ENCODE measurements around the gene BTBD18.
A peak's percentile ranks its signal among the peaks of the same experiment; 100 is the strongest.

Gene BTBD18

DNA sequence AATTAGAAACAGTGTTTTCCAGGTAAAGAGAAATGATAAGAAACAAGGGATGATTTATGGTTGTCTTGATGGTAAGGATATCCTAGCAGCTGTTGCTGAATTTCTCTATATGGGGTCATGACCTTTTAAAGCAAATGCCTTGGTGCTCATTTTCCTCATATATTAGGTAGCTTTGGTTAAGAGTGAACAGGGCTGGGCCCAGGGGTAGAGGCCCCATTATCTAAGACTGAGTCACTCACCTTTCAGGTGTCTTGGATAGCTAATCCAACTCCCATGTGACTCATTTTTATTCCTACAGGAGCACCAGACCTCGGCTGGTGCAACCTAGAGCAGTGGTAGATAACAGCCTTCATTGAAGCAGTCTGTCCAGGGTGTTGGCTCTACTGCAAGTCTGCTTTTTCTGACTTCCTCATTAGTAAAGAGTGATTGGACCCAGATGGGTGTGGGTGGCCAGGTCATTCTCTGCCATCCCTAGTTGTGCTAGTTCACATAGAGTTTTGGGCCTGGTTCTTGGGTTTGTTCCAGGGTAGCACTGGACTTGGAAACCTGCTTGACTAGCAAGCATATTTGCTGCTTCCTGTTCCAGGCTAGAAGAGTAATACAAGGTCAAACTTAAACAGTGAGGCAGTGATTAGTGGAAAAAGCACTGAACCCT, 47.4 kb upstream of the BTBD18 start:
- H3K27ac ChIP-seq (ENCODE audit: low read depth, low read length): no peak overlapping the region
- peak overlapping the region; percentile 42 for H2AFZ ChIP-seq (ENCODE audit: low read depth, low read length, severe bottlenecking)
- no peak overlapping the region for H3K4me2 ChIP-seq (ENCODE audit: low read depth, low read length, poor library complexity, severe bottlenecking)
- no peak overlapping the region for H3K9ac ChIP-seq (ENCODE audit: low read length)
- no peaks in the 10 kb centered on the region for H3K79me2 ChIP-seq (ENCODE audit: insufficient read depth, low read length)
- H3K4me3 ChIP-seq (ENCODE audit: insufficient read depth, low read length, poor library complexity, severe bottlenecking): no peak overlapping the region
- H3K36me3 ChIP-seq (ENCODE audit: low read length): no peaks in the 10 kb centered on the region
- TF ChIP-seq, protein P1, sequence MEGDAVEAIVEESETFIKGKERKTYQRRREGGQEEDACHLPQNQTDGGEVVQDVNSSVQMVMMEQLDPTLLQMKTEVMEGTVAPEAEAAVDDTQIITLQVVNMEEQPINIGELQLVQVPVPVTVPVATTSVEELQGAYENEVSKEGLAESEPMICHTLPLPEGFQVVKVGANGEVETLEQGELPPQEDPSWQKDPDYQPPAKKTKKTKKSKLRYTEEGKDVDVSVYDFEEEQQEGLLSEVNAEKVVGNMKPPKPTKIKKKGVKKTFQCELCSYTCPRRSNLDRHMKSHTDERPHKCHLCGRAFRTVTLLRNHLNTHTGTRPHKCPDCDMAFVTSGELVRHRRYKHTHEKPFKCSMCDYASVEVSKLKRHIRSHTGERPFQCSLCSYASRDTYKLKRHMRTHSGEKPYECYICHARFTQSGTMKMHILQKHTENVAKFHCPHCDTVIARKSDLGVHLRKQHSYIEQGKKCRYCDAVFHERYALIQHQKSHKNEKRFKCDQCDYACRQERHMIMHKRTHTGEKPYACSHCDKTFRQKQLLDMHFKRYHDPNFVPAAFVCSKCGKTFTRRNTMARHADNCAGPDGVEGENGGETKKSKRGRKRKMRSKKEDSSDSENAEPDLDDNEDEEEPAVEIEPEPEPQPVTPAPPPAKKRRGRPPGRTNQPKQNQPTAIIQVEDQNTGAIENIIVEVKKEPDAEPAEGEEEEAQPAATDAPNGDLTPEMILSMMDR (IDR thresholded peaks at IDR 0.05; ENCODE audit: insufficient read depth, low read length, poor library complexity, severe bottlenecking): no peak
- TF ChIP-seq EZH2phosphoT487 (conservative IDR thresholded peaks at IDR 0.05; ENCODE audit: low read length): no peak
- H3K27me3 ChIP-seq (ENCODE audit: low read length): no peaks in the 10 kb centered on the region
- no peaks in the 10 kb centered on the region for H3K9me2 ChIP-seq (replicated peaks; ENCODE audit: insufficient read depth, low read length)
- no peaks in the 10 kb centered on the region for H4K20me1 ChIP-seq (ENCODE audit: low read depth, low read length)
- H3K9me3 ChIP-seq (ENCODE audit: insufficient read depth, low read length): no peaks in the 10 kb centered on the region
- no peaks in the 10 kb centered on the region for H3F3A ChIP-seq (ENCODE audit: insufficient read depth)

DNA sequence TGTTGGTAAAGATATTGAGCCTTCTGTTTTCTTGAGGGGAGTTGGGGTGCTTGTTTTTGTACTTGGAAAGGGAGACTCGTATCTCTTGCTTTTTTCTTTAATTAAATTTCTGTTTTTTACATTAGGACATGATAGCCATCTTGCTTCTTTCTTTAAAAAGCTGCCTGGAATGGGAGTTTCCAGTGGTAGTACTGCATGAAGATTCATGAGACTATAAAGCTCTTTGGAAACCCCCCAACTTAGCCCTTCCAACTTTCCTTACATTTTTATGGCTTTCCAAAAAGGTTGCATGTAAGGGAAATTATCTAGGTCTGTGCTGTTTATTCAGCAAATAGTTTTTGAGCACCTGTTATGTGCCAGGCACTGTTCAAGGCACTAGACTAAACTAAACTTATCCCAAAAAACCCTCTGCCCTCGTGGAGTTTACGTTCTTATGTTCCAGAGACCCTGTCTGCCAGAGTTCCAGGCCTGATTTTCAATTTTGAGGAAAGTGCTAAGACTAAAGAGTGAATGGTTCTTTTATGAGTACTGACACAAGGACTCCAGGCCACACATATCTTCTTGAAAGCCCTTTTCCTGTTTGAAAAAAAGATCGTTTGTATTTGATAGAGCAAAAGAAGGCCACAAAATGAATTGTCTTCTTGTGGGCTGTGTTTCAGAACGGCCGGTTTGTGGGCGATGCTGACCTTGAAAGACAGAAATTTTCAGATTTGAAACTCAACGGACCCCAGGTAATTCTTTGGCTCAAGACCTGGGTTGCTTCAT, 41.9 kb upstream of the BTBD18 start:
- H3K79me2 ChIP-seq (ENCODE audit: insufficient read depth, low read length): no peaks in the 10 kb centered on the region

DNA sequence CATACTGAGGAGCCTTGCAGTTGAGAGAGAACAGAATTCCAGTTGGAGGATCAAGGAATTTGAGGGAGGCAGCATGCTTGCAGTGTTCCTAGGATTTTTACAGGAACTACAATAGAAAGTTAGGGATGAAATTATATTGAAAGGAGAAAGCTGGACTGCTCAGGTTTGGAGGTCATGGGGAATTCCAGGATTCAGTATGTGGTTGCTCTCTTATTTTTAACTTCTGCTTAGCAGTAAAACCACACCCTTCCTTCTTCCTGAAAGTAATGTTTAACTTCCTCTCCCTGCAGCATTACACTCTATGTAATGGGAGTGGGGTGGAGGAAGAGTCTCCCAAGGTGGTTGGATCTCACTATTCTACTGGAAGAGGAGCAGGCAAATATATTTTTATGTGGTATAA, 41.3 kb upstream of the BTBD18 start:
- H4K20me1 ChIP-seq (ENCODE audit: low read depth, low read length): no peaks in the 10 kb centered on the region
- H3K36me3 ChIP-seq (ENCODE audit: low read length): no peaks in the 10 kb centered on the region
- no peaks in the 10 kb centered on the region for H3K9me3 ChIP-seq (ENCODE audit: insufficient read depth, low read length)
- no peak overlapping the region for H3K4me3 ChIP-seq (ENCODE audit: insufficient read depth, low read length, poor library complexity, severe bottlenecking)
- no peak overlapping the region for H3K27ac ChIP-seq (ENCODE audit: low read depth, low read length)
- H3K4me2 ChIP-seq (ENCODE audit: low read depth, low read length, poor library complexity, severe bottlenecking): no peak overlapping the region
- no peaks in the 10 kb centered on the region for H3K79me2 ChIP-seq (ENCODE audit: insufficient read depth, low read length)
- no peak overlapping the region for H2AFZ ChIP-seq (ENCODE audit: low read depth, low read length, severe bottlenecking)
- no peaks in the 10 kb centered on the region for H3K27me3 ChIP-seq (ENCODE audit: low read length)
- H3K9ac ChIP-seq (ENCODE audit: low read length): no peak overlapping the region
- no peaks in the 10 kb centered on the region for H3F3A ChIP-seq (ENCODE audit: insufficient read depth)
- TF ChIP-seq, protein P1 (IDR thresholded peaks at IDR 0.05; ENCODE audit: insufficient read depth, low read length, poor library complexity, severe bottlenecking): no peak
- no peaks in the 10 kb centered on the region for H3K9me2 ChIP-seq (replicated peaks; ENCODE audit: insufficient read depth, low read length)

More for the DNA sequence above, 41.9 kb upstream of the BTBD18 start:
- H2AFZ ChIP-seq (ENCODE audit: low read depth, low read length, severe bottlenecking): no peak overlapping the region
- TF ChIP-seq EZH2phosphoT487 (conservative IDR thresholded peaks at IDR 0.05; ENCODE audit: low read length): no peak
- TF ChIP-seq, protein P1 (IDR thresholded peaks at IDR 0.05; ENCODE audit: insufficient read depth, low read length, poor library complexity, severe bottlenecking): no peak
- no peak overlapping the region for H3K4me3 ChIP-seq (ENCODE audit: insufficient read depth, low read length, poor library complexity, severe bottlenecking)
- no peaks in the 10 kb centered on the region for H3F3A ChIP-seq (ENCODE audit: insufficient read depth)
- no peak overlapping the region for H3K9ac ChIP-seq (ENCODE audit: low read length)
- H3K4me2 ChIP-seq (ENCODE audit: low read depth, low read length, poor library complexity, severe bottlenecking): no peak overlapping the region
- H3K9me2 ChIP-seq (replicated peaks; ENCODE audit: insufficient read depth, low read length): no peaks in the 10 kb centered on the region
- H3K36me3 ChIP-seq (ENCODE audit: low read length): no peaks in the 10 kb centered on the region
- H3K27ac ChIP-seq (ENCODE audit: low read depth, low read length): no peak overlapping the region
- no peaks in the 10 kb centered on the region for H3K9me3 ChIP-seq (ENCODE audit: insufficient read depth, low read length)
- no peaks in the 10 kb centered on the region for H4K20me1 ChIP-seq (ENCODE audit: low read depth, low read length)
- no peaks in the 10 kb centered on the region for H3K27me3 ChIP-seq (ENCODE audit: low read length)

Measured in SU-DHL-6 (cell line).